Activated CD4-positive, alpha-beta memory T cell treated with anti-CD3 and anti-CD28 coated beads, Interleukin-2, amount 10 ng/mL, durations not matched to agents 7 days and 5 days (primary cell): ENCODE data around the gene SPARC. TPM values are rescaled to one million over a fixed set of nuclear protein-coding genes. Genes with fewer than 3 reads are reported as not detected.
"Not testable (repeated sequence)": the region's sequence is repeated elsewhere in the genome, so short reads cannot be mapped to it uniquely, and the experiment has no call there.

Experiments
- CTCF ChIA-PET: fragments of 350-600 bp; sonication (Branson Sonifier 250); formaldehyde crosslinking; loops from one replicate; lab custom pipeline; 2021; ENCODE audit warnings: antibody characterized with exemption, inconsistent platforms; lab: Charles Lee
- POLR2A ChIA-PET: fragments of 350-600 bp; sonication (Branson Sonifier 250); formaldehyde crosslinking; loops from one replicate; lab custom pipeline; 2021; ENCODE audit warnings: antibody characterized with exemption; lab: Charles Lee
- DNase-seq: peaks from one replicate; pipeline ENCODE4 v3.0.0-alpha.2; 2020
- H3K27ac Mint-ChIP-seq: one replicate; pipeline ENCODE4 v1.8.0; 2021; ENCODE audit warnings: mild to moderate bottlenecking, mixed read lengths
- H3K27me3 Mint-ChIP-seq: one replicate; pipeline ENCODE4 v1.8.0; 2021; ENCODE audit warnings: mixed read lengths
- H3K36me3 Mint-ChIP-seq: one replicate; pipeline ENCODE4 v1.8.0; 2021; ENCODE audit warnings: low read depth, mixed read lengths
- H3K4me1 Mint-ChIP-seq: one replicate; pipeline ENCODE4 v1.8.0; 2021; ENCODE audit warnings: mixed read lengths
- H3K4me3 Mint-ChIP-seq: one replicate; pipeline ENCODE4 v1.8.0; 2021; ENCODE audit warnings: mild to moderate bottlenecking, mixed read lengths
- H3K9me3 Mint-ChIP-seq: one replicate; pipeline ENCODE4 v1.8.0; 2021; ENCODE audit warnings: mixed read lengths
- total RNA-seq, 2 experiments: library from RNA; stranded (reverse); gene quantifications; one replicate each; pipeline ENCODE4 v1.2.3, GENCODE V29; 2021

The SPARC gene
- total RNA-seq, 2 experiments from 2014 or later, result 0.25 TPM; not detected in 1

DNA sequence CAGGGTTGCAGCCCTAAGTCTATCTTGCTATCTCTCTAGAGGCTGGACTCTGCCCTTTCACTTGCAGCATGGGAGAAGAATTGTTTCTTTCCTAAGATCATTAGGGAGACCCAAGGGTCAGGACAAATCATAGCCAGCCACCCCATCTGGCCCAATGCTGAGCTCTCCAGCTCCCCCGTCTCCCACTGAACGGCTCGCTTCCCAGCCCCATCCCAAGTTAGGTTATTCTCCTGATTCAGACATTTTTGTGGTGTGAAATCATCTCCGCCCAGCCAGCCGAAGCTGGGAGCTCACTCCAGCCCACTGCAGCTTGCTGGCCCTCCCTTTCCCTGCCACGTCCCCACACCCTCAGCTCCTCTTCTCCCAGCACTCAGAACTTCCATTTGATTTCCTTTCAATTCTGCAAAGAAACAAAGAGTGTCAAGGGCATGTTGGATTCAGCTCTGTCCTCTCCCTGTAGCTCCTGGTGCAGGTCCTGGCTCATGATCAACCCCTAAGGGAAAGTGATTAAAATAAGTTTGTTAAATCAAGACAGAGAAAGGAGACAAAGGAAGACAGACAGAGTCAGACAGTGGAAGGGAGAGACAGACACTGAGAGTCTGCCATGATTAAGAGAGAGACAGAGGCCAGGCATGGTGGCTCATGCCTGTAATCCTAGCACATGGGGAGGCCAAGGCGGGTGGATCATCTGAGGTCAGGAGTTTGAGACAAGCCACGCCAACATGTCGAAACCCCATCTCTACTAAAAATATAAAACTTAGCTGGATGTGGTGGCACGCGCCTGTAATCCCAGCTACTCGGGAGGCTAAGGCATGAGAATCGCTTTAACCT lies 12.6 kb upstream of the SPARC start:
- ChIA-PET POLR2A (no interaction called here), CTCF (no interaction called here)
- Mint-ChIP-seq H3K27me3 (peaks cover 6% of the 10 kb centered on the region), H3K27ac (no peak overlapping the region), H3K4me3 (no peak overlapping the region), H3K9me3 (no peaks in the 10 kb centered on the region), H3K36me3 (no peaks in the 10 kb centered on the region), H3K4me1 (no peaks in the 10 kb centered on the region)
- DNase-seq, result no peak

DNA sequence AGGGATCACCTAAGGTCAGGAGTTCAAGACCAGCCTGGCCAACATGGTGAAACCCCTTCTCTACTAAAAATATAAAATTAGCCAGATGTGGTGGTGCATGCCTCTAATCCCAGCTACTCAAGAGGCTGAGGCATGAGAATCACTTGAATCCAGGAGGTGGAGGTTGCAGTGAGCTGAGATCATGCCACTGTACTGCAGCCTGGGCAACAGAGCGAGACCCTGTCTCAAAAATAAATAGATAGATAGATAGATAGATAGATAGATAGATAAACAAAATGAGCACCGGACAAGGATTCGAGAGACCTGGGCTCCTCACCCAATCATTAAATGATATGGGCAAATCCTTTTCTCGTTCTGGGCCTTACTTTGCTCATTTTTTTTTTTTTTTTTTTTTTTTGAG lies 11.4 kb upstream of the SPARC start:
- H3K4me3 Mint-ChIP-seq, H3K36me3 Mint-ChIP-seq, POLR2A ChIA-PET, H3K9me3 Mint-ChIP-seq, H3K4me1 Mint-ChIP-seq, H3K27ac Mint-ChIP-seq, DNase-seq, H3K27me3 Mint-ChIP-seq: not testable (repeated sequence)
- CTCF ChIA-PET, result interaction anchor here (0.9 kb wide), 1 partner anchor 23 kb away, joined by 3 read pairs; no protein-coding TSS in a partner anchor

DNA sequence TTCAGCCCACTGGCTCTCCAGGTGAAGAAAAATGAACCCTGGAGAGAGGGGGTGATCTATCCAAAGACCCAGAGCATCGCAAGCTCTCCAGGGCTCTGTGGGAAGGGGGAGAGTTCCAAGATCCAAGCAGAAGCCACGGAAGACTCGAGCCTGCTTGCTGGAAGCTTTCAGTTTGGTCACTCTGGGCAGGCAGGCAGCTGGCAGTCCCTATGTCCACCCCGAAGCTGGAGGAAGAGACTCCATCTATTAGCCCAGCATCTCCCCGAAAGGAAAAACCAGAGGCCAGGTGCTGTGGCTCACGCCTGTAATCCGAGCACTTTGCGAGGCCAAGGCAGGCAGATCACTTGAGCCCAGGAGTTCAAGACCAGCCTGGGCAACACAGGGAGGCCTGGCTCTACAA lies 10.7 kb upstream of the SPARC start:
- POLR2A ChIA-PET, result no interaction called here
- CTCF ChIA-PET, result no interaction called here

DNA sequence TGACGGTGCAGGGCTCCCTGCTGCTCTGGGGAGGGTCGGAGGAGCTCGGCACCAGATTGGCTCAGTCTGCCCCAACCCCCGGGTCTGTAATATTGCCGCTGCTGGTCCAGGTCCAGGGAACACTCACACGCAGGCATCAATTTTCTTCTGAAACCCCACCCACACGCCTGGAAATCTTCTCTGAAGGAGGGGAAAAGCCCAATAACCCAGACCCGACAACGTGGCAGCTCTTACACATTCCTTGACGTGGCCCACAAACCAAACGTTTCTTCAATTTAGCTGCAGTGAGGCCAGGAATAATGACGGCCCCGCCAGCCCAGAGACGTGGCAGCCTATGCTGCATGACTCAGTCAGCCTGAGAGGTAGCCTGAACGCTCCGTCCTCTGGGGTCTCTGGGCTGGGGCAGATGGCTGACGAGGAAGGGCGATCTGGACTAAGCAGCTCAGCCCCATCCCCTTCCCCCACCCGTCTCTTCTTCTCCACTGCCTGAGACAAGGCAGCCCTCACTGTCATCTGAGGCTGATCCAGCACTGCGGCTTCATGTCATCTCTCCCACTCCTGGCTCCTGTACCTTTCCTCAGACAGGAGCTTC lies 9.9 kb upstream of the SPARC start:
- CTCF ChIA-PET, result interaction anchor here (1.0 to 2.0 kb wide), 2 partner anchors 38 to 128 kb away, joined by 4 to 5 read pairs; no protein-coding TSS in a partner anchor
- no peak for DNase-seq
- Mint-ChIP-seq H3K9me3 (no peaks in the 10 kb centered on the region), H3K27me3 (peaks cover 6% of the 10 kb centered on the region), H3K4me1 (no peaks in the 10 kb centered on the region), H3K36me3 (no peaks in the 10 kb centered on the region), H3K27ac (no peak overlapping the region), H3K4me3 (no peak overlapping the region)
- POLR2A ChIA-PET, result no interaction called here

More for the DNA sequence above, 10.7 kb upstream of the SPARC start:
- no peak for DNase-seq
- H3K27ac Mint-ChIP-seq, result no peak overlapping the region
- no peaks in the 10 kb centered on the region for H3K9me3 Mint-ChIP-seq
- H3K27me3 Mint-ChIP-seq, result peaks cover 6% of the 10 kb centered on the region
- H3K4me3 Mint-ChIP-seq, result no peak overlapping the region
- H3K4me1 Mint-ChIP-seq, result no peaks in the 10 kb centered on the region
- H3K36me3 Mint-ChIP-seq, result no peaks in the 10 kb centered on the region

DNA sequence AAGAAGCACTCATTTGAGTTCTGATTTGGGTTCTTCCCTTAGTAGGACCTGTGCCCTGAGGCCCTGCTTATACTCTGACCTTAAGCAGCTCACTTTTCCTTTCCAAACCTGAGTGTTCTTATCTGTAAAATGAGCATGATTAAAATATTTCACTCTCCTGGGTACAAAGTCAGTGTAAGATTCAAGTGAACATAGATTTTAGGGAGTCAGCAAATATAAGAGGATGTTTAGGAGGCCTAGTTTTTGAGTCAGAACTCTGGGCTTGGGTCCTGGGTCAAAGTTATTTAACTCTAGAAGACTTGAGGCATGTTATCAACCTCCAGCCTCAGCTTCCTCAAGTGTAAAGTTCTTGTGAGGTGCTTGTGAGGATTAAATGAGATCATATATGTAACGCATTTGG lies 8.7 kb upstream of the SPARC start:
- CTCF ChIA-PET, result interaction anchor here (2.0 kb wide), 1 partner anchor 37 kb away, joined by 5 read pairs; no protein-coding TSS in a partner anchor
- Mint-ChIP-seq H3K4me3 (no peak overlapping the region), H3K27me3 (peaks cover 9% of the 10 kb centered on the region), H3K36me3 (no peaks in the 10 kb centered on the region), H3K27ac (no peak overlapping the region), H3K9me3 (no peaks in the 10 kb centered on the region), H3K4me1 (no peaks in the 10 kb centered on the region)
- no peak for DNase-seq
- POLR2A ChIA-PET, result no interaction called here

DNA sequence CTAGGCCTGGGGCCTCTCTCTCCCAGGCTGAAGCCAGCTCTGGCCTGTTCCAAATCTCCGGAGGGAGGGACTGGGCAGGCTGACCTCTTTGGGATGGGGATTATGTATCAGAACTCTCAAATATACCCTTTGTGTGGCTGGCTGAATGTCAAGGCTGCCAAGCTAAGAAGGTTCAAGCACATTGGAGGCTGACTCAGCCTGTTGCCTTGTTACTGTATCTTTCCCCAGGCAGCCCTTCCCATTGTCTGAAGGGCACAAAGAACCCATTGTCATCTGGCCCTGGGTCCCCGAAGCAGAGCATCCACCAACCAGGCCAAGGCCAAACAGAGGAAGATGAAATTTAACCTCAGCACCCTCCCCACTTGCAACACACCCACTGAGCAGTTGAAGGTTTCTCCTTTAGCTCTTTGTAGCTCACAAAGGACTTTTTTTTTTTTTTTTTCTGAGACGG lies 7.3 kb upstream of the SPARC start:
- H3K27me3 Mint-ChIP-seq, result peaks cover 9% of the 10 kb centered on the region
- DNase-seq, result no peak
- H3K27ac Mint-ChIP-seq, result no peak overlapping the region
- ChIA-PET CTCF (interaction anchor here (1.0 kb wide), 1 partner anchor 42 kb away, joined by 3 read pairs; no protein-coding TSS in a partner anchor), POLR2A (interaction anchor here (0.8 kb wide), 1 partner anchor 30 kb away, joined by 3 read pairs; no protein-coding TSS in a partner anchor)
- no peaks in the 10 kb centered on the region for H3K36me3 Mint-ChIP-seq
- H3K4me1 Mint-ChIP-seq, result no peaks in the 10 kb centered on the region
- no peaks in the 10 kb centered on the region for H3K9me3 Mint-ChIP-seq
- no peak overlapping the region for H3K4me3 Mint-ChIP-seq

DNA sequence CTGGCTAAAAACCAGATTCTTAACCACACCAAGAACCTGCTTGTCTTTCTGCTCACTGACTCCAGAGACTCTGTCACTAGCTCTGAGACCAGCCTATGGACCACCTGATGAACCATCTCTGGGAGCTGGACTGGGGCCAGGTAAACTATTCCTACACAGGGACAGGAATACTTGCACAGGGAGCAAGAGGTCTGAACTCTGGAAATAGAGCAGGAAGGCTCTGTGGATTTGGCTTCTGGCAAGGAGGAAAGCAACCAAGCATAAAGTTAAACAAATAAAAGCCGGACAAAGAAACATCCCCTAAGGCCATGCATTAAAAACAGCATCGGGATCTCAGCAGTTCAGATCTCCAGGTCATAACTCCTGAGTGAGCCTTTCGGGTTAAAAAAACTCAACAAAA lies 5.6 kb upstream of the SPARC start:
- no peak for DNase-seq
- no peaks in the 10 kb centered on the region for H3K36me3 Mint-ChIP-seq
- no peak overlapping the region for H3K27ac Mint-ChIP-seq
- POLR2A ChIA-PET, result no interaction called here
- H3K9me3 Mint-ChIP-seq, result no peaks in the 10 kb centered on the region
- no peaks in the 10 kb centered on the region for H3K4me1 Mint-ChIP-seq
- peaks cover 16% of the 10 kb centered on the region for H3K27me3 Mint-ChIP-seq
- H3K4me3 Mint-ChIP-seq, result no peak overlapping the region
- CTCF ChIA-PET, result interaction anchor here (0.6 kb wide), 1 partner anchor 38 kb away, joined by 3 read pairs; no protein-coding TSS in a partner anchor

DNA sequence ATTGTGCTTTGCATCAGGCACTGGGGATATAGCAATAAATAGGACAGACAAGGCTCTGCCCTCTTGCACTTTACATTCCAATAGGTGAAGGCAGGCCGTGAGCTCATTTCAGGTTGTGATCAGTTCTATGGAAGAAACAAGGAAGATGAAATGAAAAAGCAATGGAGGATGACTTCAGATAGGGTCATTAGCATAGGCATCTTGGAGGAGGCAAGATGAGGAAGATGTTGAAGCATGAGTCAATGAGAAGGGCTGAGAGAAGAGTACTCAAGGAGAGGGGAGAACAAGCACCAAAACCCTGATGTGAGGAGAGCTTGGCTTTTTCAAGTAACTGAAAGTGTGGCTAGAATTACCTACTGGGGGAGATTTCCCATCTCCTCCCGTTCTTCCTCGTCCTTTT lies 5.0 kb upstream of the SPARC start:
- no peak overlapping the region for H3K27ac Mint-ChIP-seq
- ChIA-PET POLR2A (no interaction called here), CTCF (interaction anchor here (0.6 to 1.1 kb wide), 2 partner anchors 30 to 68 kb away, joined by 5 read pairs; no protein-coding TSS in a partner anchor)
- peaks cover 21% of the 10 kb centered on the region for H3K27me3 Mint-ChIP-seq
- H3K4me3 Mint-ChIP-seq, result no peak overlapping the region
- H3K36me3 Mint-ChIP-seq, result no peaks in the 10 kb centered on the region
- no peaks in the 10 kb centered on the region for H3K9me3 Mint-ChIP-seq
- peaks cover 3% of the 10 kb centered on the region for H3K4me1 Mint-ChIP-seq
- DNase-seq, result no peak

DNA sequence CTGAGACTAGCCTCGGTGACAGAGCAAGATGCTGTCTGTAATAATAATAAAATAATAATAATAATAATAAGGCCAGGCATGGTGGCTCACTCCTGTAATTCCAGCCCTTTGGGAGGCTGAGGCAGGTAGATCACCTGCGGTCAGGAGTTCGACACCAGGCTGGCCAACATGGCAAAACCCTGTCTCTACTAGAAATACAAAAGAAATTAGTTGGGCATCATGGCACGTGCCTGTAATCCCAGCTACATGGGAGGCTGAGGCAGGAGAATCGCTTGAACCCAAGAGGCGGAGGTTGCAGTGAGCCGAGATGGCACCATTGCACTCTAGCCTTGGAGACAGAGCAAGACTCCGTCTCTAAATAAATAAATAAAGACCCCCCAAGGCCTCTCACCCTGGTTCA lies 2.9 kb upstream of the SPARC start:
- H3K4me1 Mint-ChIP-seq, CTCF ChIA-PET, H3K27ac Mint-ChIP-seq, POLR2A ChIA-PET, H3K4me3 Mint-ChIP-seq, H3K36me3 Mint-ChIP-seq, DNase-seq, H3K9me3 Mint-ChIP-seq: not testable (repeated sequence)
- H3K27me3 Mint-ChIP-seq, result peaks cover 34% of the 10 kb centered on the region

DNA sequence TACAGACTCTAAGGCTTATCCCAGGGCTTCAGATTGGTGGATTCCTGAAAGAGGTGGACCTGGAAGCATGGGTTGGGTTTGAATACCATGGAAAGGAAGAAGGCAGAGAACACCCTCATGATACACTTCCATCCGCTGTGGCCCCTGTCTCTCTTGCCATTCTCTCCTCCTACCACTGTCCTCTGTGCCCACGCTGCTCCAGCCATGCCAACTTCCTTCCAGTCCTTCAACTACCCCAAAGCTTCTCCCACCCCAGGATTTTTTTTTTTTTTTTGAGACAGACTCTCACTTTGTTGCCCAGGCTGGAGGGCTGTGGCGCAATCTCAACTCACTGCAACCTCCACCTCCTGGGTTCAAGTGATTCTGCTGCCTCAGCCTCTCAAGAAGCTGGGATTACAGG lies 1.7 kb upstream of the SPARC start:
- Mint-ChIP-seq H3K9me3 (no peaks in the 10 kb centered on the region), H3K36me3 (no peaks in the 10 kb centered on the region), H3K4me3 (no peak overlapping the region), H3K4me1 (peaks cover 11% of the 10 kb centered on the region), H3K27ac (no peak overlapping the region), H3K27me3 (peaks cover 35% of the 10 kb centered on the region)
- ChIA-PET POLR2A (no interaction called here), CTCF (no interaction called here)
- DNase-seq, result no peak

DNA sequence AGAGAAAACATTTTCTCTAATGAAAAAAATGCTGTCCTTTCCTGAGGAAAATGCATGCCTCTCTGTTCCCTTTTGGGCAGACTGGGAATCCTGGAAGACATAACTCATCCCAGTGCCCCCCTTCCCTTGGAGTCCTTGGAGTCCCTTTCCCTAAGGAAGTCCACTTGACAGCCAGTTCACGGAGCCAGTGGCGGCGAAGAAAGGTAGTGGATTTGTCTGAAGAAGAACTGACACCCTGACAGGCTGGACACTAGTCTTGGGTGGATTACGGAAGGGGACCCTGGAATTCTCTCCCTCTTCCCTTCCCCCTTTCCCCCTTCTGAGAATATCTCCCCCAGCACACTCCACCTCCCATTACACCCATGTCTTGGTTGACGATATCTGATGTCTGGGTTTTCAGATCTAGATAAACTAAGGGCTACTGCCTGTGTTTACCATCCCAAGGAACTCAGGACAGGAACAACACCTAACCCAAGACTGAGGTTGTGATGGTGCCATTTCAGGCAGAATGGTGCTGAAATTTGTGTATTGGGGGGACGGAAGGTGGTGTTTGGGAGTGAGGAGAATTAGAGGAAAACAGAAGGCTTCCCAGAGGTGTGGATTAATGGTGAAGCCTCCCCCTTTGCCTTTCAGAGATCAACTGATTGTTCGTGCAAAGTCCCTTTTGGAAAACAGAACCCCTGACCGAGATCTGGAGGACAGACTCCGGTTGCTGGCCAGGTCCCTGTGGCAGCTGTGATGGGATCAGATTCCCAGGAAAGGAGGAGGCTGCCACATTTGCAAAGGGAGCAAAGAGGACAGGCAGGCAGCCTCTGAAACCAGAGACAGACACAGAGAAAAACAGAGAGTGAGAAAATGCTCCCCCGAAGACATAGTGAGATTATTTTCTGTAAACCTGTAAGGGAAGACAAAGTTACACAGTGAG lies 704 bp downstream of the SPARC start:
- POLR2A ChIA-PET, result no interaction called here
- no peaks in the 10 kb centered on the region for H3K36me3 Mint-ChIP-seq
- CTCF ChIA-PET, result no interaction called here
- peaks cover 11% of the 10 kb centered on the region for H3K4me1 Mint-ChIP-seq
- H3K27me3 Mint-ChIP-seq, result peaks cover 33% of the 10 kb centered on the region
- DNase-seq, result no peak
- no peaks in the 10 kb centered on the region for H3K9me3 Mint-ChIP-seq
- no peak overlapping the region for H3K27ac Mint-ChIP-seq
- H3K4me3 Mint-ChIP-seq, result no peak overlapping the region

DNA sequence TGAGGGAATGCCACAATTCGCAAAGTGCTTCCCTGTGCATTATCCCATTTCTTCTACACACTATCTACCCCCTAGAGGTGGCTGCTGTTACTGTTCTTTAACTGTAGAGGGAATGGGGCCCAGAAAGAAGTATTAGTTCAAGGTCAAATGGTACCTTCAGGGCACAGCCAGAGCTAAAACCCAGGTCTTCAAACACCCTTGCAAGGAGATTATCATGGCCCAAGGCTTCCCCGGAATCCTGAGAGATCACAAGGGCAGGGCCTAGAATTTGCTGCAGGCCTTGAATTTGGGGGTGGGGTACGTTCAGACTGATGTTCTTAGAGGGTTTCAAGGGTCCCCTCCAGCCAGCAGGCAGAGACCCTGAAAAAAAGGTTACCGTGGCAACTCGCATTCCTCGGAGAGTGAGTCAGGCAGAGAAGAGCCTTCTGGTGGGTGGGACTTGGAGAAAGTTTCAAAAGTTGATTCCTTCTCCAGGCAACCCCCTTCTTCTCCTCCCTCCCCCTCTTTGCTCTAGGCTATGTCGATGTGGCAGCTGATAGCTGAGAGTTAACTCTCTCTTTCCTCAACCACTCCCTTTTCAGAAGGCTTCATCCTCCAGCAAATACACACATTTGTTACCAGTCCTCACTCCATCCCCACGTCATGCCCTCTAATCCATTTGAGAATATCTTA lies 1.9 kb downstream of the SPARC start:
- DNase-seq, result no peak
- peaks cover 11% of the 10 kb centered on the region for H3K4me1 Mint-ChIP-seq
- no peaks in the 10 kb centered on the region for H3K9me3 Mint-ChIP-seq
- ChIA-PET POLR2A (no interaction called here), CTCF (interaction anchor here (2.5 kb wide), 1 partner anchor 55 kb away, joined by 8 read pairs; no protein-coding TSS in a partner anchor)
- H3K36me3 Mint-ChIP-seq, result no peaks in the 10 kb centered on the region
- H3K27ac Mint-ChIP-seq, result no peak overlapping the region
- H3K27me3 Mint-ChIP-seq, result peaks cover 33% of the 10 kb centered on the region
- no peak overlapping the region for H3K4me3 Mint-ChIP-seq
